ENCODE measurements around the gene STPG4.

Gene STPG4

DNA sequence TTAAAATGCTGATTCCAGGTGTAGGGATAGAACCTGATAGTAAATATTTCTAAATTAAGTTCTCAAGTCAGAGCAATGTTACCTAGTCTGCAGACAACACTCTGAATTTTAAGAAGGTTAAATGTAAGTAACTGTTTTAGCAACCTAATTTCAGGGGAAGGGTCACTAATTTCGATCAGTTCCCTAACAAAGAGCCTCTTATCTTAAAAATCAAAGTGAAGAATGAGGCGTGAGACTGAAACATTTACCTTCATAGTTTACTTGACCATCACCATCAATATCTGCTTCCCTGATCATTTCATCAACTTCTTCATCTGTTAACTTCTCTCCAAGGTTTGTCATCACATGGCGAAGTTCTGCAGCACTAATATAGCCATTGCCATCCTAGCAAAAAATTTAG lies 6.4 kb upstream of the STPG4 start:
- Histone ChIP-seq H3K36me3 (ENCODE audit: low read depth) (peaks cover 77% of the 10 kb centered on the region), H3K4me3 (ENCODE audit: severe bottlenecking) (no peak overlapping the region), H3K4me1 (ENCODE audit: insufficient read depth, poor library complexity, severe bottlenecking) (no peaks in the 10 kb centered on the region), H3K9me3 (ENCODE audit: severe bottlenecking) (no peaks in the 10 kb centered on the region), H3K27me3 (ENCODE audit: insufficient read depth, poor library complexity, severe bottlenecking) (no peaks in the 10 kb centered on the region), H3K27ac (ENCODE audit: poor library complexity, severe bottlenecking) (no peak overlapping the region)
- DNase-seq (ENCODE audit: low spot score) (no peak), ATAC-seq (ENCODE audit: low read depth) (no peak)
- no peak for TF ChIP-seq CTCF (IDR thresholded peaks at IDR 0.05; ENCODE audit: poor library complexity, severe bottlenecking)

- Histone ChIP-seq H3K27me3 (ENCODE audit: insufficient read depth, poor library complexity, severe bottlenecking) (no peaks in the 10 kb centered on the region), H3K36me3 (ENCODE audit: low read depth) (peaks cover 68% of the 10 kb centered on the region), H3K27ac (ENCODE audit: poor library complexity, severe bottlenecking) (no peak overlapping the region), H3K9me3 (ENCODE audit: severe bottlenecking) (no peaks in the 10 kb centered on the region), H3K4me3 (ENCODE audit: severe bottlenecking) (no peak overlapping the region), H3K4me1 (ENCODE audit: insufficient read depth, poor library complexity, severe bottlenecking) (no peaks in the 10 kb centered on the region)
- ATAC-seq (ENCODE audit: low read depth), result no peak
- no peak for TF ChIP-seq CTCF (IDR thresholded peaks at IDR 0.05; ENCODE audit: poor library complexity, severe bottlenecking)
- DNase-seq (ENCODE audit: low spot score), result no peak
Measured at GRCh38 chr2:47160660-47161059, 5.6 kb upstream of the STPG4 start.

DNA sequence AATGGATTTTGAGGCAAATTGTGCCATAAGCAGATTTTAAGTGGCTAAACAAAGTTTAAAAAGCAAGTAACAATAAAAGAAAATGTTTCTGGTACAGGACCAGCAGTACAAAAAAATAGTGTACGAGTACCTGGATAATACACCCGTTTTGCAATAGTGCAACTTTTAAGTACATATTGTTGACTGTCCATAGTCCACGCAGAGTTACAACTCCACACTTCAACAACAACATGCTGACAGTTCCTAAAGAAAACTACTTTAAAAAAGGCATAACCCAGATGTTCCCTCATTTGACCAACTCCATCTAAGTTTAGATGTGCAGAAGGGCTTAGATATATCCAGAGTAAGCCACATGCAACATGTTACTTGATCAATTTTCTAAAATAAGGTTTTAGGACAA lies 5.1 kb upstream of the STPG4 start:
- no peak for TF ChIP-seq CTCF (IDR thresholded peaks at IDR 0.05; ENCODE audit: poor library complexity, severe bottlenecking)
- no peak for DNase-seq (ENCODE audit: low spot score)
- no peak for ATAC-seq (ENCODE audit: low read depth)
- H3K4me3 ChIP-seq (ENCODE audit: severe bottlenecking), result no peak overlapping the region
- no peaks in the 10 kb centered on the region for H3K27me3 ChIP-seq (ENCODE audit: insufficient read depth, poor library complexity, severe bottlenecking)
- no peaks in the 10 kb centered on the region for H3K9me3 ChIP-seq (ENCODE audit: severe bottlenecking)
- H3K27ac ChIP-seq (ENCODE audit: poor library complexity, severe bottlenecking), result no peak overlapping the region
- no peaks in the 10 kb centered on the region for H3K4me1 ChIP-seq (ENCODE audit: insufficient read depth, poor library complexity, severe bottlenecking)
- H3K36me3 ChIP-seq (ENCODE audit: low read depth), result peaks cover 64% of the 10 kb centered on the region

DNA sequence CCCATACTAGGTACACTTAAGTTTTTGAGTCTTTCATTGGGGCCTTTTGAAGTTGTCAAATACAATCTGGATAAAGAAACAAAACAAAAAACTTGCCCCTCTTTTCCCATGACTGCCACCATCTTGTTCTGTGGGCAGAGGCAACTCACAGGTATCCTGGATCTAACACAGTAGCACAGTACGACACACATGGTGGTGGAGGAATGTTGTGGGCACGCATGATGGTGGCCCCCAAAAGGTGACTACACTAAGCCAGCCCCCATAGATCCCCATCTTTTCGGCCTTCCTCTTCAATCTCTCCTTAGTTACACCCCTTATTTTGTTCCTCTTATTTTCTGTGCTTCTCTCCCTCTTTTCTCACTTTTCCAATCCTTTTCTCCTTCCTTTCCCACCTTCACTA lies 4.5 kb upstream of the STPG4 start:
- TF ChIP-seq CTCF (IDR thresholded peaks at IDR 0.05; ENCODE audit: poor library complexity, severe bottlenecking), result no peak
- no peaks in the 10 kb centered on the region for H3K4me1 ChIP-seq (ENCODE audit: insufficient read depth, poor library complexity, severe bottlenecking)
- DNase-seq (ENCODE audit: low spot score) (no peak), ATAC-seq (ENCODE audit: low read depth) (no peak)
- H3K4me3 ChIP-seq (ENCODE audit: severe bottlenecking), result no peak overlapping the region
- H3K36me3 ChIP-seq (ENCODE audit: low read depth), result peaks cover 58% of the 10 kb centered on the region
- H3K9me3 ChIP-seq (ENCODE audit: severe bottlenecking), result no peaks in the 10 kb centered on the region
- H3K27ac ChIP-seq (ENCODE audit: poor library complexity, severe bottlenecking), result no peak overlapping the region
- no peaks in the 10 kb centered on the region for H3K27me3 ChIP-seq (ENCODE audit: insufficient read depth, poor library complexity, severe bottlenecking)

DNA sequence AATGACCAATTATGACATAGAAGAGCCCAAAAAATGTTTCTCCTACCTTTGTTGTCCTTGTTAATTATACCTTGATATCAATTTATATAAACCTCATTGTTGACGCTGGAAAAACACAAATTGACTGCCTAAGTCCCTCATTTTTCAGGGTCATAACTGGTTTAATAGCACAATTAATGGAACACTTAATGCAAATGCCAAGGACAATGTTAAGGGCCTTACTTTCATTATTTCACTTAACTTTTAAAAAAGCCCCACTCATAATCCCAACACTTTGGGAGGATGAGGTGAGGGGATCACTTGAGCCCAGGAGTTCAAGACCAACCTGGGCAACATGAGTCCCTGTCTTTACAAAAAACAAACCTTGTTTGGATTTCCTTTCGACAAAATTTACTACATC lies 3.5 kb upstream of the STPG4 start:
- Histone ChIP-seq H3K36me3 (ENCODE audit: low read depth) (peaks cover 57% of the 10 kb centered on the region), H3K4me1 (ENCODE audit: insufficient read depth, poor library complexity, severe bottlenecking) (no peaks in the 10 kb centered on the region), H3K27me3 (ENCODE audit: insufficient read depth, poor library complexity, severe bottlenecking) (no peaks in the 10 kb centered on the region), H3K4me3 (ENCODE audit: severe bottlenecking) (no peak overlapping the region), H3K27ac (ENCODE audit: poor library complexity, severe bottlenecking) (no peak overlapping the region), H3K9me3 (ENCODE audit: severe bottlenecking) (no peaks in the 10 kb centered on the region)
- ATAC-seq (ENCODE audit: low read depth) (no peak), DNase-seq (ENCODE audit: low spot score) (no peak)
- TF ChIP-seq CTCF (IDR thresholded peaks at IDR 0.05; ENCODE audit: poor library complexity, severe bottlenecking), result no peak

Data from RWPE2 (cell line).